GM18873 (cell line): ENCODE results near the gene ZMIZ1.
"Not testable (repeated sequence)": the region's sequence is repeated elsewhere in the genome, so short reads cannot be mapped to it uniquely, and the experiment has no call there.

Experiments
- ATAC-seq: cut with Tn5 transposase; IDR thresholded peaks from one replicate; pipeline ENCODE4 v1.9.1; 2021; ENCODE audit warnings: mild to moderate bottlenecking, moderate library complexity, moderate number of reproducible peaks; ENCODE audit not compliant: unreplicated experiment, low FRiP score

Gene ZMIZ1

DNA sequence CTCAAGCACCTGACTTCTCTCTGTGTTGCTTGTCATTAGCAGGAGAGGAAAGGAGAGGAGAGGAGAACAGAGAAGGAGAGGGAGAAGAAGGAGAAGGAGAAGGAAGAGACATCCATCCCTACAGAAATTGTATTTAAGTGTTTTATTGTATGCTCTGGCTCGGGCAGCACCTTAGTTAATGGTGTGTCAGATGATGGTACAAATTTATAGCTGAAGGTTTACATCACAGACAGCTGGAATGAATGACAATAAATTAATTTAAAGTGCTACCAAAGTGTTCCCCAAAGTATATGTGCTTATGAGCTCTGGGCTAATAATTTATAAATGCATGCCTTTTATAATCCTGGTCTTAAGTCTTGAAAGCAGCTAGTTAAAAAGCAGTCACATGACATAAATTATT lies 38.1 kb upstream of the ZMIZ1 start:
- ATAC-seq, result no peak

DNA sequence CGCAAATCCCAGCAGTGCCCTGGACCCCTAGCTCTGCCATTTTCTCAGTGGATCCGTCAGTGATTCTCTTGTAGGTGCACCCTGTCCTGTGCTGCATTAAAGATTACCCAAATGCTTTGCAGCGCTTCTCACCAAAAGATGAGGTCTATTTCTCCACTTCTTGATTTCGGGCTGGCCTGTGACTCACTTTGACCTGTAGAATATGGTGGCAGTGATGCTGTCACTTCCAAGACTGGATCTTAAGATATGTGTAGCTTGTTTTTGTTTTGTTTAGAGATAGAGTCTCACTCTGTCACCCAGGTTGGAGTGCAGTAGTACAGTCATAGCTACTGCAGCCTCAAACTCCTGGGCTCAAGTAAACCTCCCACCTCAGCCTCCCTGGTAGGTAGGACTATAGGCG lies 37.0 kb upstream of the ZMIZ1 start:
- ATAC-seq, result no peak

DNA sequence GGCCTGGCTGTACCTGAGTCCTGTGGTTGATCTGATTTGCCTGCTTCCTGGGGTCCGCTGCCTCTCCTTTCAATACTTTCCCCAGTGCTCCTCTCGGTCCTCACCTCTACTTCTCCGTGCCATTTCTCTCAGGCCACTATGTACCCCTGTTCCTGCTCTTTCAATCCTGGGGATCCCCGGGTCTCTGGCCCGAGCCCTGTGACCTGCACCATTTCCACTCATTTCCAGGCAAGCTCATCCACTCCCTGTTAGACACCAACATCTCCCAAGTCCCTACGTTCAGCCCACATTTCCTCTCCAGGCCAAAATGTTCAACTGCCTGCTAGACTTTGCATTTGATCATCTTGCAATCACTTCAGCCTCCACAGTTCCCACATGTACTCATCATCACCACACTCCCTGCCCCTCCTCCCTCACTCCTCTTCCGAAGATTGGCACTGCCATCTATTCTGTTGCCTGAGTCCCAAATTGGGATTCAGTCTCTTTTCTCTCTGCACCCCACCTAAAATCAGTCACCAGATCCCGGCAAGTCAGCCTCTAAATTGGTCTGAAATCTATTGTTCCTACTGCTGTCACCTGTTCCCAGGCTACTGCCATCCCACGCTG lies 34.4 kb upstream of the ZMIZ1 start:
- ATAC-seq, result no peak

DNA sequence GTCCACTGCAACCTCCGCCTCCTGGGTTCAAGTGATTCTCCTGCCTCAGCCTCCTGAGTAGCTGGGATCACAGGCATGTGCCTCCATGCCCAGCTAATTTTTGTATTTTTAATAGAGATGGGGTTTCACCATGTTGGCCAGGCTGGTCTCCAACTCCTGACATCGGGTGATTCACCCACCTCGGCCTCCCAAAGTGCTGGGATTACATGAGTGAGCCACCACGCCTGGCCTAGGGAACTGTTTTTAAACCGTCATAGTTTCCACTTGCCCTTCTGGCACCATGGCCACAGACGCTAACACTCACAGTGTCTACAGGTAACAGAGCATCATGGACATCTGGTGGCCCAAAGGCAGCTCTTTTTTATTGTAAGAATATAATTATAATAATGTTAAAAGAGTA lies 32.4 kb upstream of the ZMIZ1 start:
- ATAC-seq, result not testable (repeated sequence)

DNA sequence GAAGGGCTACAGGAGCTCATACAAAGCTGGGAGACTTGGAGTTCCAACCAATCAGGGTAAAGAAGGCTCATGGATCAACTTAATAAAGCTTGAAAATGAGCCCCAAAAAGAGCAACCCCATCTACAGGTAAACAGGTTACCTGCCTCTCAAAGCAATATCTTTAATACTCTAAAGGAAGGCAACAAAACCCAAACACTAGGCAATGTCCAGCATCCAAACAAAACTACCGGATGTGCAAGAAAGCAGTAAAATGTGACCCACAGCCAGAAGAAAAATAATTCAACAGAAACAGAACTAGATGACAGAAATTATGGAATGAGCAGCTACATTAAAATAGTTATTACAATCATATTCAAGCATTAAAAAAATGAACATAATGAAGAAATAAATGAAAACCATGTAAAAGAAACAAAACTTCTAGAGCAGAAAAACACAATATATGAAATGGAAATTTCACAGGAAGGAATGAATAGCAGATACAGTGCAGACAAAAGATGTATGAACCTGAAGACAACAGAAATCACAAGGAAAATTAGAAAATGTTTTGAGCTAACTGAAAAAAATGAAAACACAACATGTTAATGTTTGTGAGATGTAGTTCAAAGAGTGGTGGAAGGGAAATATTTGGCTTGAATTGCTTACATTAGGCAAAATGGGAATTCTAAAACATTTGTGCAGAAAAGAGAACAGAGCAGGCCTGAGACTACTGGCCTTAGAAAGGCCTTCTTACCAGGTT lies 30.5 kb upstream of the ZMIZ1 start:
- no peak for ATAC-seq

DNA sequence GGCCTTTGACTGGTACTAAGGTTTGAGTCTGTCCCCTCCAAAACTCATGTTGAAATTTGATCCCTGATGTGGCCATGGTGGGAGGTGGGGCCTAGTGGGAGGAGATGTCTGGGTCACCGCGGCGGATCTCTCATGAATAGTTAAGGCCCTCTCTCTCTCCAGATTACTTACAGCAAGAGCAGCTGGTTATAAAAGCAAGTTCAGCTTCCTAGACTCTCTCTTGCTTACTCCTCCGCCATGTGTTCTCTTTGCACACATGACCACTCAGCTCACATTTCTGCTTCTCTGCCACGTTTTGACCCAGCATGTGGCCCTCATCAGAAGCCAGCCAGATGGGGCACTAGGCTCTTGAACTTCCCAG lies 29.9 kb upstream of the ZMIZ1 start:
- ATAC-seq, result no peak

DNA sequence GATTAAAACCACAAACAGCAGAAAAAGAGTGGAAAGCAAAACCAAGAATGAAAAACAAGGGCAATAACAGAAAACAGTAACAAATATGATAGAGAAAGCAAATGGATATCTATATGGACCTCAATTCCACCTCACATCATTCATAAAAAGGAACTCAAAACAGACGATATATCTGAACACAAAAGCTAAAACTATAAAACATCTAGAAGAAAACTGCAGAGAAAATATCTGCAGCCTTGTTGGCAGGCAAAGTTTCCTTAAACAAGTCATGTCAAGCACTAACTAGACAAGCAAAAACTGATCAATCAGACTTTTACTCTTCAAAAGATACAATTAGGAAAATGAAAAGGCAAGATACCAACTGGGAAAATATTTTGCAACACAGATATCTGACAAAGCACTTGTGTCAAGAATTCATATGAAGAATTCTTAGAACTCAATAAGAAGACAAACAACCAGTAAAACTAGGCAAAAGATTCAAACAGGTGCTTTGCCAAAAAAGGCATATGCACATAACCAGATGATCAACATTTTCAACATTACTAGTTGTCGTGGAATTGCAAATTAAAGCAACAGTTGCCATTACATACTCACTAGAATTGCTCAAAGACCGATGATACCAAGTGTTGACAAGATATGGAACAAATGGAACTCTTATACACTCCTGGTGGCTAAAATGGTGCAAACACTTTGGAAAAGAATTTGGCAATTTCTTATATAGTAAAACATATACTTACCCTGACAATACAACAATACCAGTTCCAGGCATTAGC lies 25.9 kb upstream of the ZMIZ1 start:
- no peak for ATAC-seq

DNA sequence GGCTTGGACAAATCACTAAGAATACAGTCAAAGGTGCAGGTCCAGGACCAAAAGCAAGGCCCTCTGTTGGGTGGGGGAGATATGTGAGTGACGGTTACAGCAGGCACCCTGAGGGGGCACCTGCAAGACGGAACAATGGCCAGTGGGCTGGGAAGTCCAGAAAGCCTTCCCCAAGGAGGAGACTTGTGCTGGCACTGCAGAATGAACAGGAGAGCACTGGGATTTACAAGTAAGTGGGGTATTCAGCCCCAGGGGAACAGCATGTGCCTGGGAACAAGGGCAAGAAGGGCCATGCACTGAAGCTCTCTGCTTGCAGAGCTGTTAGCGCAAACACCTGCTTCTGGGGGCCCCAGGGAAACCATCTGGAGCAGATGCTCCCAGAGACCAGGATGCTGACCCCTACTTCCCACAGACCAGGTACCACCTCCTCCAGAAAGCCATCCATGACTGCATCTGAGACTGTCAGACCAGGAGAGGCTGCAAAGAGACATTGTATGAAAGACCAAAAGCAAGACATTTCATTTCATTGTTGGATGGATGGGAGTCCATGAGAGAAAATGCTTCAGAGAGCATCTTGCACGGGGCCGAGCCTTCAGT lies 24.6 kb upstream of the ZMIZ1 start:
- ATAC-seq, result no peak

DNA sequence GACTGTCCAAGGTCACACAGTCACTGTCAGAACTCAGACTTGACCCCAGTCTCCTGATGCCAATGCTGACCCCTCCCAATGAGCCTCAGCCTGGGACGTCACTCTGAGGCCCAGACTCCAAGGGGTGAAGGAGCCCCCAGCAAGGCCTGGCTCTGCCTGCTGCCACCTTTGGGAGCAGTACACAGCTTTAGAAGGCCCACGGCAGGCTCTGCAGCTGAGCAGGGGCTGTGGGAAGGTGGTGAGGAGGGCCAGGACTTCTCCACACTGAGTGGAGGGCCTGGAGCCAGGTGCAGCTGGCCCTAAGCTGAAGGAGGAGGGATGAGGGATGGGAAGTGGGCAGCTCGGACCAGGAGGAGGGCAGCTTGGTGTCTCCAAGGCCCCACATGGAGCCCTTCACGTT lies 23.9 kb upstream of the ZMIZ1 start:
- no peak for ATAC-seq

DNA sequence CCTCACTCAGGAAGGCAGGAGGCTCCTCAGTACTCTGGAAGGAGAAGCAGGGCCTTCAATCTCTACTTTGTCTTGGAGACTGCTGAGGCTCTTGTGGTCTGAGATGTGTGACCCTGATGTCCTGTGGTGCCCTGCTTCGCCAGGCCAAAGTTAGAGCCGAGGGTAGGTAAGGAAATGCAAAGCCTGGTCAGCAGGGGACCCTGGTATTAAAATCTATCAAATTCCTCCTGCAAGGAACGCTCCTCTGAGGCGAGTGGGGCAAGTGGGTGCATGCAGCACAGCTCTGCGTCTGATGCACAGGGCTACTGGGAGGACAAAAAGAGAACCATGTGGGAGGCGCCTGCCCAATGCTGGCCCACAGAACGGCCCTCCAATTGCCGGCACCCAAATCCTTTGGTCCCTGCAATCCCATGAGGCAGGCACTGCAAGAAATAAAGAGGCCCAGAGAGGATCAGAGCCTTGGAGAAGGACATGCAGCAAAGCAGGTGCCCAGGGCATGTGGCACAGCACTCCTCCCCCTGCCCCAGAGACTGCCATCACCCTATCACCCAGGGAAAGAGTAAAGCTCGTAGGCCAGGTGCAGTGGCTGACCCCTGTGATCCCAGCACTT lies 23.1 kb upstream of the ZMIZ1 start:
- no peak for ATAC-seq

DNA sequence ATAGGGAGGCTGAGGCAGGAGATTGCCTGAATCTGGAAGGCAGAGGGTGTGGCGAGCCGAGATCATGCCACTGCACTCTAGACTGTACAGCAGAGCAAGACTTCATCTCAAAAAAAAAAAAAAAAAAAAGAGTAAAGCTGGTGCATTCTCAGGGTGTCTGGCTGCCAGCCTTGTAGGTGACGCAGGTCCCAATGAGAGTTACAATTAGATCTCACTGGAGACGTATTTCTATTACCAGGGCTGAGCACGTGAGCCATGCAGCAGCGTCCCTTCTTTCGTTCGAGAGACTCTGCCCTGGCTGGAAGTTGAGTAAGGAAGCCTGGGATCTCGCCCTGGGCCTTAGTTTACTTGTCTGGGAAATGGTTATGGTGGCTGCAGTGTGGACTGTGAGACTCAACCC lies 22.4 kb upstream of the ZMIZ1 start:
- no peak for ATAC-seq

DNA sequence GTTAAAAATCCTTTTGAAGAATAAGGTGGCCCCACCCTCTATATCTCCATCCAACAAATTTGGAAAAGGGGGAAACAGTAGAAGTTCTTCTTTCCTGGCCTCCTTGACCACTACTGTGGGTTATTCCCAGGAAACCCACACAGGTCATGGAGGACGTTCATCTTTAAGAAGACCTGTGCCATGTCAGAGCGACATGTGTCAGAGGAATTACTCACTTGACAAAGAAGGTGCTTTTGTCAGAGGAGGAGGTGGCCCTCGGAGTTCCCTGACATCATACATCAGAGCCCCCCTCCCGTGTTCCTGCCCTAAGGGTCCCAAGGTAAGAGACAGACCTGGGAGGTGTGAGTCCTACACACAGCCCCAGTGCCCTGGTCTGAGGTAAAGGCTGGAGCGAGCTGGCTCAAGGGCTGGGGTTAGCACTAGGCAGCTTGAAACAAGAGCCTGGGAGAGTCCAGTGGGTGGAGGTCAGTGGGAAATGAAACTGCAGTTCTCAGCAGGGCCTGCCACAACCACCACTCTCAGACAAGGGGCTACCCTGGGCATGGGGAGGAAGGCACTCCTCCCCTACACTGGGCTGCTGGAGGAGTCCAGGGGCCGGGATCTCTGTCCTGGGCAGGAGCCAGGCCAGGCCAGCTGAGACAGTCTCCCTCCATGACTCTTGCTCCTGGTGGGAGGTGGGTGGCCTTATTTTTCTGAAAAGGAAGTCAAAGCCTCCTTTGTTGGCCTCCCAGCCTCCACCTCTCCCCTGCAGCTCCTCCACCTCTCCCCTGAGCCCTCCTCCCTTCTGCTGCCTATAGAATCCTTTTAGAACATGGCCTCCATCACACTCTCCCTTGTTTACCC lies 21.8 kb upstream of the ZMIZ1 start:
- no peak for ATAC-seq

DNA sequence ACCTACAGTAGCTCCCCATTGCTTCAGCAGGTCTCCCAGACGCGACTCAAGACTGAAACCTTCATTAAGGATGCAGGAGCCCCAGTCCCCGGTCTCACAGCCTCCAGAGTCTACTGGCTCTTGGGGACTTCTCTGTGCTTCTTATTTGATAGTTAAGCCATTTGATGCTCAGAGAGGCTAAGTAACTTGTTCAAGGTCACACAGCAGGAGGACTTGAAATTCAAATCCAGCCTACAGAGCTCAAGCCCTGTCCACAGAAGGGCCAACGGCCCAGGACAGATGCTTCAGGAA lies 21.2 kb upstream of the ZMIZ1 start:
- ATAC-seq, result no peak

DNA sequence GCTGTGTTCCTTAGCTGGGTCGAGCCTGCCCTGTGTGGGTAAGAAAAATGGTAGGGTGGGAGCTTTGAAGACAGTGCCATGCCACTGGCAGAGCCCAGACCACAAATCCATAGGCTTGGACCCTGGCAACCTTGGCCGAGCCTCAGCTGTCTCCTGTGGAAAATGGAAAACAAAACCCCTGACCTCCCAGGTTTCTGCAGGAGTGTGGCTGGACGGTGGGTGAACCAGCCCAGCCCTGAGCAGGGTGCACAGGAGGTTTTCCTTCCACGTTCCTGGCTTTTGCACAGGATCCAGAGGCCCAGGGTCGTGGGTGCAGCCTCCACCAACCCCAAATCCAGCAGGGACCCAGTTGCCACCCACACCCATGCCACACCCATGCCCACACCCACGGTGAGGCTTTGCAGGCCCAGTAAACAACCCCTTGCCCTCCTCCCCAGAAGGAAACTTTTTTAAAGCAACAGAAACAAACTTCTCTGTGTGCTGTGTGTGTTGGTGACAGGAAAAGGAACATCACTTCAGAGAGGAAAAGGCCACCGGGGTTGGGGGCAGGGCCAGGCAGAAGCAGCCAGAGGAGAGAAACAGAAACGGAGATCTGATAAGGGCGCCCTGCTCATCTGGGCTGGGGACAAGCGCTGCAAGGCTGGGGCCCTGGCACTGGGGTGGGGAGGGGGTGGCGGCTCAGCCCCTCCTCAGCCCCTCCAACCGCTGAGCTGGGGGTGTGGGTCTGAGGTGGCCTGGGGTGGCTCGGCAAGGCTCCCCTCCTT lies 20.7 kb upstream of the ZMIZ1 start:
- no peak for ATAC-seq

DNA sequence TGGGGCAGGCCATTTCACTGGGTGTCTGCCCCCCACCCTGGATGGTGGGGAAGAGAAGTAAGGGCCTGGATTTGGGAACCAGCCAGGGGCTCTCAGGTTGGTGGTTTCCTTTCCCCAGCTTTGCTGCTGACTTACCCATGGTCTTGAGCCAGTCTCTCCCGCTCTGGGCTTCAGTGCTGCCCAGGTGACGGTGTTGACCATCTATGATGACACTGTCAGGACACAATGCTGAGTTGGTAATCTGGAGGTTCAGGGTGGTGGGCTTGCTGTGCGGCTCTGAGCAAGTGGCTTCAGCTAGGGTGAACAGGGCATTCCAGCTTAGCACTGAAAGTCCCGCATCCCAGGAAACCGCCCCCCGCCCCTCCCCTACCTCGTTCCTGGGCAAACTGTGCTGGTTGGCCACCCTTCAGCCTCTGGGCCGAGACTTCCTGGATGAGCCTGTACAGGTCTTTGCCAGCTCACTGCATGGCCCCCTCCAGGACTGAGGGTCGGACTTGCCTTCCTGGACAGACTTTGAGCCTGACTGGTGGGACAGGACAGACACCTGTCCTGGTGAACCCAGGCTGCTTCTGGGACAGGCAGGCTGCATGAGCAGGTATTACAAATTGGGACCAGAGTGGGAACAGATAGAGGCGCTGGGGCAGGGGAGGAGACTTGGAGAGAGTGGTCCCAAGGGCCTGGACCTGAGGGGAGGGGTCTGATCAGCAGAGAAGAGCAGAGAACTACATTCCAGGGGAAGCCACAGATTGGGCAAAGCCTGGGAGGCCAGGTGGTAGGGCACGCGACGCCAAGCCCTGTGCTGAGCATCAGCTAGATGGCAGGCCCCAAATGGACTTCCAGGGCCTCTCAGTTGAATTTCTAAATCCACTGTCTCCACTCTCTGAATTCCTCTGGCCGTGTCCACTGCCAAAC lies 19.9 kb upstream of the ZMIZ1 start:
- ATAC-seq, result no peak

DNA sequence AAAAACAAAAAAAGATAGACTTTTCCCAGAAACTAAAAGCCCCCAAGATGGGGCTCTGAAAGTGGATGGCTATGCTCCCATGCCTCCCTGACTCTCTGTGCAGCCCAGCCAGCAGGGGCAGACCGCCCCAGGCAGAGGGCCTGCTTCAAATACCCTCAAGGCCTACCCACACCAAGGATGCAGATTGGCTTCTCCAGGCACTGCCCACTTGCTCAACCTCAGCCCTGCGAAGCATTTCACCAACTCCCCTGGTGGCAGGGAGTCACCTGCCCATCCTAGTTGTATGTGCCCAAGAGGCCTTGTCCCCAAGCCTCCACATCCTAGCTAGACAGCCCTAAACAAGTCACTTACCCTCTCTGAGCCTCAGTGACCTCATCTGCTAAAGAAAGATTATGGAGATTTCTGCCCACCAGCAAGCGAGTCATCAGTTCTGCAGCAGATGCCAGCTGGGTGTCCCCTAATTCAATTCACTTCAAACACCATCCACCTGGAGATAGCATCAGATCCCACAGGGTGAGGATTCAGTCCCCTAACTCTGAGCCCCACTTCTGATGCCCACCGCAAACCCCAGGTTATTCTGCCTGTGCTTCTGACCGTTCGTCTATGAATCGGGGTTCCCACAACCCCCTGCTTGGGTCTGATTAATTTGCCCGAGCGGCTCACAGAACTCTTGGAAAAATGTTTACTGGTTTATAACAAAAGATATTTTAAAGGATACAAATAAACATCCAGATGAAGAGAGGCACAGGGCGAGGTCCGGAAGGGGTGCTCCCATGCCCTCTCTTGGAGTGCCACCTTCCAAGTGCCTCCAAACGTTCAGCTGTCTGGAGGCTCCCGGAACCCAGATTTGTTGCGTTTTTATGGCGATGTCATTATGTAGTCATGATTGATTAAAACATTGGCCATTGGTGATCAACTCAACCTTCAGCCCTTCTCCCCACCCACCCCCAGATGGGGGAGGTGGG lies 18.6 kb upstream of the ZMIZ1 start:
- ATAC-seq, result no peak

DNA sequence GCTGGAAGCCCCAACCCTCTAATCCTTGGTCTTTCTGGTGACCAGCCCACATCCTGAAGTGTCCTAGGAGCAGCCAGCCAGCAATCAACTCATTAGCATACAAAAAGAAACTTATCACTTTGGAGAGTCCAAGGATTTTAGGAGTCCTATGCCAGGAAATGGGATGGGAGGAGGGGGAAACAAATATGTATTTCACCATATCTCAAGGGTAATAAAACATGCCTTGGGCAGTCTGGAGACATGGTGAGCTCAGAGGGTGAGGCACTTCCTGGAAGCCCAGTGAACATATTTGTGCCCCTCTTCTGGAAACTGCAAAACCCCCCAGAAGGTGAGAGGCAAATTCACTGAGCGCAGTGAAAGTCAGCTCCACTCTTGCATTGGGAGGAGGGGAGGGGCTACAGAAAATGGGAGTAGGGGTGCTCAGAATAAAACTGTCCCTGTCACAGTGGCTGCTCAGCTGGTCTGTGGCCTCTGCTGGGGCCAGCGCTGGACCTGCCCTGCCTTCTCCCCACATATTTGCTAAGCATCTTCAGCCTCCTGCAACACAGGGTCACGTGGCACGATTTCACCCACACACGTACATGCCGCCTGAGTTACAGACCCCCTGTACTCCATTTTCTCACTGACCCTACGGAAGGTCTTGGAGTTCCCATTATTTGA lies 17.7 kb upstream of the ZMIZ1 start:
- ATAC-seq, result no peak
